Measurements from ENCODE around the gene MAML3. TPM values are rescaled to one million over a fixed set of nuclear protein-coding genes. Genes with fewer than 3 reads are reported as not detected.

MAML3 gene
- total and polyA plus RNA-seq, 10 donors = 0.63 to 18.4 (median 12.7) TPM

DNA sequence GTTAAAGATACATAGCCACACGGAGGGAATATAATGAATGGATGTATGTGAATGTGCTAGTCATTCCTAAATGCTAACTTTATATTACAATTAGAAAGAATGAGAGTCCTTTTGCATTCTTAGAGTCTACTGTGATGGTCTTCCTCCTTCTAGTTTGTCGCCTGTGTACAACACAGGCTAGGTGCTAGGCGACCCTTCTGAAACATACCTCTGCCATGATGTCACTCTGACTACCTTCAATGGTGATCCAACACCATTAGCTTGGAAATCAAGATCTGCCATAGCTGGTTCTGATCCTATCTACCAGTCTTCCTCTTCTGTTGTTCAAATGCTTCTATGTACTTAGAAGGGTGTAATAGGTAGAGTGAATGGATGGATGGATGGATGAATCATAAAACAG lies 337.1 kb downstream of the MAML3 start:
- H3K4me3 ChIP-seq = peak overlapping the region in 2 of 8 donors; percentile 31 to 60
- H3K4me1 ChIP-seq = peaks cover 8 to 29% (median 16%) of the 10 kb centered on the region in 6 donors
- no peaks in the 10 kb centered on the region for H3K36me3 ChIP-seq
- no peaks in the 10 kb centered on the region for H3K27me3 ChIP-seq (replicated peaks in 1 of 7)
- 92 to 100% (median 92%) methylated on average over 3 of the region's 3 CpGs for WGBS, 5 donors
- no peaks in the 10 kb centered on the region for H3K9me3 ChIP-seq
- H3K27ac ChIP-seq = no peak overlapping the region
- no peak for DNase-seq
- TF ChIP-seq POLR2A (IDR thresholded peaks at IDR 0.05) (no peak), POLR2AphosphoS5 (IDR thresholded peaks at IDR 0.05) (no peak)
- TF ChIP-seq, protein P1, sequence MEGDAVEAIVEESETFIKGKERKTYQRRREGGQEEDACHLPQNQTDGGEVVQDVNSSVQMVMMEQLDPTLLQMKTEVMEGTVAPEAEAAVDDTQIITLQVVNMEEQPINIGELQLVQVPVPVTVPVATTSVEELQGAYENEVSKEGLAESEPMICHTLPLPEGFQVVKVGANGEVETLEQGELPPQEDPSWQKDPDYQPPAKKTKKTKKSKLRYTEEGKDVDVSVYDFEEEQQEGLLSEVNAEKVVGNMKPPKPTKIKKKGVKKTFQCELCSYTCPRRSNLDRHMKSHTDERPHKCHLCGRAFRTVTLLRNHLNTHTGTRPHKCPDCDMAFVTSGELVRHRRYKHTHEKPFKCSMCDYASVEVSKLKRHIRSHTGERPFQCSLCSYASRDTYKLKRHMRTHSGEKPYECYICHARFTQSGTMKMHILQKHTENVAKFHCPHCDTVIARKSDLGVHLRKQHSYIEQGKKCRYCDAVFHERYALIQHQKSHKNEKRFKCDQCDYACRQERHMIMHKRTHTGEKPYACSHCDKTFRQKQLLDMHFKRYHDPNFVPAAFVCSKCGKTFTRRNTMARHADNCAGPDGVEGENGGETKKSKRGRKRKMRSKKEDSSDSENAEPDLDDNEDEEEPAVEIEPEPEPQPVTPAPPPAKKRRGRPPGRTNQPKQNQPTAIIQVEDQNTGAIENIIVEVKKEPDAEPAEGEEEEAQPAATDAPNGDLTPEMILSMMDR (IDR thresholded peaks at IDR 0.05 in 8 of 11, conservative IDR thresholded peaks at IDR 0.05 in 3 of 11) = no peak
- intact Hi-C loops (cut with DNase I; ENCODE audit: low total_unique reads) = no loop called here

DNA sequence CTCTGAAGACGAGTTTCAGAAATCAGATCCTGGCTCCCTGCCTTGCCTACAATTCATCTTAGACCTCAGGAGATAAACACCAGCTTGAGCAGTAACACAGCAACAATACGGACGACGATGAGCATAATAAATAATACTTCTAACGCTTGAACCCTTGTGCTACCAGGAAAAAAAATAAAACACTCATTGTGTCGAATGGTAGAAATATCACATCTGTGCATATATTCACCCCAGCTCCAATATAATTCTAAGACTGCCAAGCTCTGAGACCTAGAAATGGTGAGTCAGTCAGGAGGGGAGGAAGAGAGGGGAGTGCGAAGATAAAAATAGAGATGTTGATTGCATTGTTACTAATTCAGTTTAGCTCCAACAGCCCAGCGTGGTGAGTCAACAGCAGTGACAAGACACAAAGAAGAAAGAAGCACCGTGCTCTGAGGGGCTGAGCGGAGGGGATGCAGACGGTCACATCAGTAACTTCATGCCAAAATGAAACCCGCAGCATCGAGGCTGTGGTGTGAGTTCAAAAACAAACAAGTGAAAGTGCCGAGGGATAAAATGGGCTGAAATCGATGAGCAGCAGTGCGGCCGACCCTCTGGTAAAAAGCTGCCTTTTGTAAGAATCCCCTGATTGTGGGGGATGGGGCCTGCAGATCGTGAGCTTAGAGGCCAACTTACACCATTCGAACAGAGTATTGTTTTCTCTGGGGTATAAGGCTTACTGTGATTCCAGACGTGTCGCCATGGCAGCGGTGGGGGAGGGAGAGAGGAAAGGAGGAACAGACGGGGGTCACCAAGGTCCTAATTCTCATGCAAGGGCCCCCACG lies 338.0 kb downstream of the MAML3 start:
- Histone ChIP-seq H3K4me3 (peak overlapping the region; percentile 7 to 60 (median 14)), H3K9me3 (peaks cover 0 to 4% (median 2%) of the 10 kb centered on the region in 8 donors), H3K27ac (peak overlapping the region in 6 of 8 donors; percentile 3 to 47 (median 40)), H3K36me3 (no peaks in the 10 kb centered on the region), H3K27me3 (replicated peaks in 1 of 7) (no peaks in the 10 kb centered on the region), H3K4me1 (peaks cover 8 to 29% (median 16%) of the 10 kb centered on the region in 6 donors)
- WGBS, 5 donors = 37 to 47% (median 42%) methylated on average over 24 of the region's 24 CpGs
- TF ChIP-seq POLR2AphosphoS5 (IDR thresholded peaks at IDR 0.05) (peak in 1 of 3 donors; percentile 8), POLR2A (IDR thresholded peaks at IDR 0.05) (no peak)
- TF ChIP-seq, protein P1 (IDR thresholded peaks at IDR 0.05 in 8 of 11, conservative IDR thresholded peaks at IDR 0.05 in 3 of 11) = no peak
- intact Hi-C loops (cut with DNase I; ENCODE audit: low total_unique reads) = no loop called here
- DNase-seq = no peak

DNA sequence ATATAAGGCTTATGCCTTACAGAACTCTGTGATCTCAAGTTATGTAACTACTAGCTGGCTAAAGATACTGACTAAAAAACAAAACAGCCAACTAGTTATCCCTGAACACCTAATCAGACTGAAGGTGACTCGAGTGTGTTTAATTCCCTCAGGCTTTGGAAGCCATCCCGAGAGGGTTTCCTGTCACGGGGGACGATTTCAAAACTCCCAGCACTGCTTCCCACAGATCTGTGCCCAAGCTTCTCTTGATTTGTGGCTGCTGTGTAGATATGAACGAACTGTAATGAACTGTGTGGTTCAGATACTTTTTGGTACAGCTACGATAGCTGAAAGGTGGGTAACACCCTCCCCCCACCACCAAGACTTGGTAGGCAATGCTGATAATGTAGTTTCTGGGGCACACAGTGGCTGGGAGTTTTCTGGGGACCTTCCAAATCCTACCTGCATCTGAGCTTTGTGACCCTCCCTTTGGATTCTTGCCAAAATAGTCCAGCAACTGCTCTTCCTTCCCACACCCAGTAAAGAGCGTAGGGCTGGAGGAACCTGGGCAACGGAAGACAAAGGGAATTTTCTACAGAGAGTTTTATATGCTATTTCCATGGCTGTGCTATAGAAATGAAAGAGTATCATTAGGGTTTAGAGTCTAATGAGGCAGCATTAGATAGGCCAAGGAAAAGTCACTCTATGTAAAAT lies 339.5 kb downstream of the MAML3 start:
- Histone ChIP-seq H3K27ac (peak overlapping the region in 6 of 8 donors; percentile 33 to 64 (median 51)), H3K27me3 (replicated peaks in 1 of 7) (no peaks in the 10 kb centered on the region), H3K4me3 (no peak overlapping the region), H3K36me3 (no peaks in the 10 kb centered on the region), H3K4me1 (peaks cover 8 to 34% (median 17%) of the 10 kb centered on the region in 6 donors), H3K9me3 (peaks cover 3 to 12% (median 9%) of the 10 kb centered on the region in 8 donors)
- WGBS, 5 donors = 20 to 51% (median 27%) methylated on average over 7 to 8 of the region's 8 CpGs
- DNase-seq = no peak
- TF ChIP-seq POLR2AphosphoS5 (IDR thresholded peaks at IDR 0.05) = no peak
- intact Hi-C loops (cut with DNase I; ENCODE audit: low total_unique reads) = no loop called here

DNA sequence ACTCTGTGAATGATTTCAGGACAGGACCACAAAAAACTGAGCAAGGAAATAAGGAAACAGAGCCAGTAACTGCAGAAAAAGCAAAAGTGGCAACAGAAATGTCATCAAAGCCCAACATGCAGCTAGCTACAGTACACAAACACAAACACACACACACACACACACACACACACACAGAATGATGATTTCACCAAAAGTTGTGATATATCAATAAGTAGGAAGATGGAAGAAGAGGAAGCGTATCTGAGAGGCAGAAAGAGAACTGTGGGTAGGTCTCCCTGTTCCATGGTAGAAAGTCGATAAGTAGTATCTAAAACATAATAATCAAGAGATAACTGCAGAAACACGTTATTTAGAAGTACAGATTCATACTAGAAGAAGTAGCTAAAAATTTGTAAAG lies 340.1 kb downstream of the MAML3 start:
- TF ChIP-seq POLR2AphosphoS5 (IDR thresholded peaks at IDR 0.05) (no peak), POLR2A (IDR thresholded peaks at IDR 0.05) (no peak)
- TF ChIP-seq, protein P1 (IDR thresholded peaks at IDR 0.05 in 8 of 11, conservative IDR thresholded peaks at IDR 0.05 in 3 of 11) = no peak
- peaks cover 3 to 12% (median 9%) of the 10 kb centered on the region in 8 donors for H3K9me3 ChIP-seq
- H3K27me3 ChIP-seq (replicated peaks in 1 of 7) = no peaks in the 10 kb centered on the region
- 68 to 92% (median 73%) methylated on average over 3 of the region's 3 CpGs for WGBS, 5 donors
- H3K27ac ChIP-seq = peak overlapping the region in 4 of 8 donors; percentile 33 to 53 (median 50)
- peaks cover 8 to 40% (median 22%) of the 10 kb centered on the region in 6 donors for H3K4me1 ChIP-seq
- intact Hi-C loops (cut with DNase I; ENCODE audit: low total_unique reads) = no loop called here
- no peaks in the 10 kb centered on the region for H3K36me3 ChIP-seq
- DNase-seq = no peak
- no peak overlapping the region for H3K4me3 ChIP-seq

All from spleen (tissue), 11 donors.